Measurements from ENCODE around the gene DQX1. TPM values are rescaled to one million over a fixed set of nuclear protein-coding genes. Genes with fewer than 3 reads are reported as not detected.

DQX1 gene
- total and polyA plus RNA-seq, 9 of the 15 experiments (the other 6 are each of a cell fraction or from before 2014, with no cell fraction given): 0.04 to 0.38 (median 0.18) TPM; not detected in 1

GRCh38 chr2:74529357-74530238 is 3.6 kb upstream of the DQX1 start, which contains the start of the genes AUP1 and HTRA2 (continued):
- TF ChIP-seq MIER1 (IDR thresholded peaks at IDR 0.05; ENCODE audit: low read depth): no peak
- TF ChIP-seq RB1 (IDR thresholded peaks at IDR 0.05; ENCODE audit: low read depth): peak; percentile 87
- 0 out of 4 replicates have a peak, but pooled peaks of 1 of the 2 experiments have one; percentile 34 for TF ChIP-seq UBTF (IDR thresholded peaks at IDR 0.05; ENCODE audit: borderline replicate concordance in 1 of 2, low read depth in 2 of 2, low read length in 2 of 2)
- TF ChIP-seq CHD4 (IDR thresholded peaks at IDR 0.05; ENCODE audit: insufficient read depth, insufficient replicate concordance, low read depth, low read length, poor library complexity, severe bottlenecking): no peak
- TF ChIP-seq ZNF318 (IDR thresholded peaks at IDR 0.05; ENCODE audit: borderline replicate concordance in 1 of 2, low read depth in 1 of 2): no peak
- no peak for TF ChIP-seq ZNF239 (CRISPR knock-in tag; IDR thresholded peaks at IDR 0.05)
- TF ChIP-seq IRF9 (tag; IDR thresholded peaks at IDR 0.05): no peak
- peak; percentile 35 for TF ChIP-seq BRD9 (IDR thresholded peaks at IDR 0.05; ENCODE audit: low read depth, partially characterized antibody)
- TF ChIP-seq ZBTB8A (IDR thresholded peaks at IDR 0.05; ENCODE audit: partially characterized antibody): no peak
- TF ChIP-seq FOXA3 (CRISPR knock-in tag; conservative IDR thresholded peaks at IDR 0.05 in 1 of 2, IDR thresholded peaks at IDR 0.05 in 1 of 2): no peak
- TF ChIP-seq RCOR1 (IDR thresholded peaks at IDR 0.05; ENCODE audit: borderline replicate concordance in 1 of 2, low read depth in 2 of 2, low read length in 2 of 2): no peak
- TF ChIP-seq CREBBP (IDR thresholded peaks at IDR 0.05; ENCODE audit: low read depth, low read length): no peak
- TF ChIP-seq NFRKB (IDR thresholded peaks at IDR 0.05; ENCODE audit: low read depth): peak; percentile 59
- no peak for TF ChIP-seq ZNF274 (IDR thresholded peaks at IDR 0.05; ENCODE audit: borderline replicate concordance, low read depth, low read length)

All from K562 (cell line).